OCI-LY1 (cell line): ENCODE data around the gene PIK3CA.

Experiments used
- EZH2 ChIP-seq: fragments of 200-600 bp; sonication (generic), shearing (Covaris generic); IDR thresholded peaks from 2 replicates; pipeline ENCODE4 v1.8.0; 2017; ENCODE audit warnings: borderline replicate concordance, mixed run types, mild to moderate bottlenecking, antibody characterized with exemption, low read length, moderate library complexity, mixed read lengths
- TF ChIP-seq, protein P1 (sequence below): fragments of 200-600 bp; sonication (generic), shearing (Covaris generic); IDR thresholded peaks from 2 replicates; pipeline ENCODE4 v1.5.1; 2017; ENCODE audit warnings: mild to moderate bottlenecking, antibody characterized with exemption, low read length, moderate library complexity, mixed read lengths

GRCh38 chr3:179250803-179251476 is 102.8 kb downstream of the PIK3CA start, which contains the start of gene KCNMB3:
- TF ChIP-seq, protein P1, sequence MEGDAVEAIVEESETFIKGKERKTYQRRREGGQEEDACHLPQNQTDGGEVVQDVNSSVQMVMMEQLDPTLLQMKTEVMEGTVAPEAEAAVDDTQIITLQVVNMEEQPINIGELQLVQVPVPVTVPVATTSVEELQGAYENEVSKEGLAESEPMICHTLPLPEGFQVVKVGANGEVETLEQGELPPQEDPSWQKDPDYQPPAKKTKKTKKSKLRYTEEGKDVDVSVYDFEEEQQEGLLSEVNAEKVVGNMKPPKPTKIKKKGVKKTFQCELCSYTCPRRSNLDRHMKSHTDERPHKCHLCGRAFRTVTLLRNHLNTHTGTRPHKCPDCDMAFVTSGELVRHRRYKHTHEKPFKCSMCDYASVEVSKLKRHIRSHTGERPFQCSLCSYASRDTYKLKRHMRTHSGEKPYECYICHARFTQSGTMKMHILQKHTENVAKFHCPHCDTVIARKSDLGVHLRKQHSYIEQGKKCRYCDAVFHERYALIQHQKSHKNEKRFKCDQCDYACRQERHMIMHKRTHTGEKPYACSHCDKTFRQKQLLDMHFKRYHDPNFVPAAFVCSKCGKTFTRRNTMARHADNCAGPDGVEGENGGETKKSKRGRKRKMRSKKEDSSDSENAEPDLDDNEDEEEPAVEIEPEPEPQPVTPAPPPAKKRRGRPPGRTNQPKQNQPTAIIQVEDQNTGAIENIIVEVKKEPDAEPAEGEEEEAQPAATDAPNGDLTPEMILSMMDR = no peak
- no peak for TF ChIP-seq EZH2
